Trophoblast cell (in vitro differentiated cells and primary cell): Measurements from ENCODE around the gene PITX2.

Experiments
- DNase-seq, 2 donors: peaks; one replicate each; pipeline ENCODE4 v3.0.0-alpha.2; 2016
- H2AFZ ChIP-seq: 2 replicates; pipeline ENCODE4 v1.6.1; 2013; ENCODE audit warnings: low read length, moderate library complexity, mild to moderate bottlenecking; ENCODE audit not compliant: insufficient read depth, poor library complexity
- H2AK5ac ChIP-seq: 2 replicates; pipeline ENCODE4 v1.6.1; 2013; ENCODE audit warnings: mild to moderate bottlenecking, low read length
- H2BK120ac ChIP-seq: 2 replicates; pipeline ENCODE4 v1.6.1; 2013; ENCODE audit warnings: low read length, mild to moderate bottlenecking, moderate library complexity; ENCODE audit not compliant: insufficient read depth, poor library complexity
- H2BK12ac ChIP-seq: 2 replicates; pipeline ENCODE4 v1.6.1; 2013; ENCODE audit warnings: mild to moderate bottlenecking, low read length, moderate library complexity
- H2BK5ac ChIP-seq: 2 replicates; pipeline ENCODE4 v1.6.1; 2013; ENCODE audit warnings: low read length, low read depth, moderate library complexity, mild to moderate bottlenecking; ENCODE audit not compliant: poor library complexity
- H3K14ac ChIP-seq: 2 replicates; pipeline ENCODE4 v1.6.1; 2013; ENCODE audit warnings: mild to moderate bottlenecking, low read length
- H3K18ac ChIP-seq: 2 replicates; pipeline ENCODE4 v1.6.1; 2013; ENCODE audit warnings: mild to moderate bottlenecking, low read length
- H3K23ac ChIP-seq: 2 replicates; pipeline ENCODE4 v1.6.1; 2013; ENCODE audit warnings: low read length
- H3K27ac ChIP-seq: 2 replicates; pipeline ENCODE4 v1.5.1; 2013; ENCODE audit warnings: low read depth, mild to moderate bottlenecking, inconsistent platforms, low read length, moderate library complexity
- H3K27me3 ChIP-seq: 2 replicates; pipeline ENCODE4 v1.6.1; 2013; ENCODE audit warnings: inconsistent platforms, mild to moderate bottlenecking, low read length, moderate library complexity; ENCODE audit not compliant: insufficient read depth
- H3K36me3 ChIP-seq, 2 experiments: 1 replicate in 1 of 2; 2 replicates in 1 of 2; pipeline ENCODE4 v1.6.1; 2013; ENCODE audit warnings: low read length in 2 of 2, mild to moderate bottlenecking in 2 of 2, moderate library complexity in 1 of 2; ENCODE audit not compliant: insufficient read depth in 2 of 2, control insufficient read depth in 1 of 2
- H3K4ac ChIP-seq: 2 replicates; pipeline ENCODE4 v1.6.1; 2013; ENCODE audit warnings: low read depth, mild to moderate bottlenecking, low read length, moderate library complexity
- H3K4me1 ChIP-seq, 2 experiments: 1 replicate in 1 of 2; 2 replicates in 1 of 2; pipeline ENCODE4 v1.6.1; 2013; ENCODE audit warnings: low read length in 2 of 2, mild to moderate bottlenecking in 2 of 2, moderate library complexity in 1 of 2; ENCODE audit not compliant: insufficient read depth in 2 of 2, control insufficient read depth in 1 of 2
- H3K4me2 ChIP-seq: 2 replicates; pipeline ENCODE4 v1.6.1; 2013; ENCODE audit warnings: inconsistent platforms, mild to moderate bottlenecking, low read length, moderate library complexity
- H3K4me3 ChIP-seq: 2 replicates; pipeline ENCODE4 v1.5.1; 2013; ENCODE audit warnings: mild to moderate bottlenecking, low read depth, low read length, inconsistent platforms
- H3K79me1 ChIP-seq: one replicate; pipeline ENCODE4 v1.6.1; 2013; ENCODE audit warnings: low read length
- H3K79me2 ChIP-seq: 2 replicates; pipeline ENCODE4 v1.6.1; 2013; ENCODE audit warnings: low read length, mild to moderate bottlenecking; ENCODE audit not compliant: control insufficient read depth, insufficient read depth, poor library complexity
- H3K9ac ChIP-seq: 2 replicates; pipeline ENCODE4 v1.6.1; 2013; ENCODE audit warnings: mild to moderate bottlenecking, low read length
- H3K9me3 ChIP-seq: 2 replicates; pipeline ENCODE4 v1.6.1; 2013; ENCODE audit warnings: low read depth, mild to moderate bottlenecking, control low read depth, inconsistent platforms, low read length; ENCODE audit not compliant: insufficient read depth
- H4K12ac ChIP-seq: 2 replicates; pipeline ENCODE4 v1.6.1; 2013; ENCODE audit warnings: low read depth, mild to moderate bottlenecking, low read length, moderate library complexity
- H4K8ac ChIP-seq: 2 replicates; pipeline ENCODE4 v1.6.1; 2013; ENCODE audit warnings: low read depth, mild to moderate bottlenecking, low read length, moderate library complexity
- H4K91ac ChIP-seq: one replicate; pipeline ENCODE4 v1.6.1; 2013; ENCODE audit warnings: low read depth, mild to moderate bottlenecking, low read length, moderate library complexity
- WGBS: extraction: QIAGEN DNeasy Blood & Tissue Kit; methylation state at CpG from one replicate; pipeline ENCODE4 v1.1.7; 2013; ENCODE audit warnings: missing lambda C conversion rate; ENCODE audit not compliant: insufficient read length, insufficient coverage; ENCODE audit errors: extremely low coverage; 5-methylcytosine and 5-hydroxymethylcytosine counted together

The PITX2 gene

GRCh38 chr4:110617075-110617640, 5.7 kb downstream of the PITX2 start:
- Histone ChIP-seq H3K4me2 (no peak overlapping the region), H3K79me1 (no peaks in the 10 kb centered on the region), H4K8ac (no peak overlapping the region), H3K9me3 (peaks cover 9% of the 10 kb centered on the region), H3K18ac (no peak overlapping the region), H2AK5ac (no peak overlapping the region), H3K4me3 (no peak overlapping the region), H3K79me2 (no peaks in the 10 kb centered on the region), H3K4me1 (peaks cover 18% of the 10 kb centered on the region in 2 experiments), H4K91ac (no peak overlapping the region), H2BK5ac (no peak overlapping the region), H3K27me3 (peaks cover 71% of the 10 kb centered on the region), H2BK120ac (no peak overlapping the region), H3K4ac (no peak overlapping the region), H2AFZ (no peak overlapping the region), H3K9ac (no peak overlapping the region), H2BK12ac (no peak overlapping the region), H3K14ac (no peak overlapping the region), H3K36me3 (no peaks in the 10 kb centered on the region), H3K23ac (no peak overlapping the region), H3K27ac (no peak overlapping the region), H4K12ac (no peak overlapping the region)
- no peak for DNase-seq
- WGBS: no CpG with 5 or more reads among the region's 2 CpGs

- no peak overlapping the region for H2BK5ac ChIP-seq
- H2AK5ac ChIP-seq: no peak overlapping the region
- no CpG with 5 or more reads among the region's 17 CpGs for WGBS
Measured at GRCh38 chr4:110616238-110617074, 6.4 kb downstream of the PITX2 start.

GRCh38 chr4:110615353-110616237, 7.3 kb downstream of the PITX2 start:
- Histone ChIP-seq H3K27me3 (peaks cover 74% of the 10 kb centered on the region), H2BK5ac (no peak overlapping the region), H3K23ac (no peak overlapping the region), H3K36me3 (no peaks in the 10 kb centered on the region), H3K79me1 (no peaks in the 10 kb centered on the region), H4K12ac (no peak overlapping the region), H3K4me1 (peaks cover 16 to 17% of the 10 kb centered on the region in 2 experiments), H3K9ac (no peak overlapping the region), H2AK5ac (no peak overlapping the region), H2BK120ac (no peak overlapping the region), H3K18ac (no peak overlapping the region), H3K4ac (no peak overlapping the region), H3K4me3 (no peak overlapping the region), H3K9me3 (peaks cover 9% of the 10 kb centered on the region), H3K4me2 (no peak overlapping the region), H4K91ac (no peak overlapping the region), H4K8ac (no peak overlapping the region), H2BK12ac (no peak overlapping the region), H3K27ac (no peak overlapping the region), H3K14ac (no peak overlapping the region), H2AFZ (no peak overlapping the region), H3K79me2 (no peaks in the 10 kb centered on the region)
- WGBS: no CpG with 5 or more reads among the region's 38 CpGs
- DNase-seq: no peak

More at GRCh38 chr4:110616238-110617074, 6.4 kb downstream of the PITX2 start:
- no peak overlapping the region for H3K9ac ChIP-seq
- H3K36me3 ChIP-seq: no peaks in the 10 kb centered on the region
- H3K4me1 ChIP-seq: peaks cover 14 to 16% of the 10 kb centered on the region in 2 experiments
- no peak overlapping the region for H4K12ac ChIP-seq
- no peaks in the 10 kb centered on the region for H3K79me1 ChIP-seq
- H3K27me3 ChIP-seq: peaks cover 71% of the 10 kb centered on the region
- H4K91ac ChIP-seq: no peak overlapping the region
- DNase-seq: no peak
- H2AFZ ChIP-seq: no peak overlapping the region
- H3K27ac ChIP-seq: no peak overlapping the region
- no peak overlapping the region for H4K8ac ChIP-seq
- no peak overlapping the region for H2BK120ac ChIP-seq
- no peaks in the 10 kb centered on the region for H3K79me2 ChIP-seq
- H3K9me3 ChIP-seq: peaks cover 10% of the 10 kb centered on the region
- H3K14ac ChIP-seq: no peak overlapping the region
- H3K4me3 ChIP-seq: no peak overlapping the region
- H3K4me2 ChIP-seq: no peak overlapping the region
- H3K18ac ChIP-seq: no peak overlapping the region
- no peak overlapping the region for H3K4ac ChIP-seq
- no peak overlapping the region for H3K23ac ChIP-seq
- no peak overlapping the region for H2BK12ac ChIP-seq

GRCh38 chr4:110614976-110615352, 7.9 kb downstream of the PITX2 start:
- no peak overlapping the region for H3K23ac ChIP-seq
- no peak overlapping the region for H3K9ac ChIP-seq
- no peak overlapping the region for H4K91ac ChIP-seq
- H3K79me1 ChIP-seq: no peaks in the 10 kb centered on the region
- H3K79me2 ChIP-seq: no peaks in the 10 kb centered on the region
- no peak overlapping the region for H2AFZ ChIP-seq
- H3K27ac ChIP-seq: no peak overlapping the region
- no peak overlapping the region for H3K4me2 ChIP-seq
- H2AK5ac ChIP-seq: no peak overlapping the region
- H4K8ac ChIP-seq: no peak overlapping the region
- H3K9me3 ChIP-seq: peaks cover 9% of the 10 kb centered on the region
- H3K4ac ChIP-seq: no peak overlapping the region
- H3K18ac ChIP-seq: no peak overlapping the region
- H3K14ac ChIP-seq: no peak overlapping the region
- no peak overlapping the region for H2BK12ac ChIP-seq
- H3K4me1 ChIP-seq: peaks cover 16 to 18% of the 10 kb centered on the region in 2 experiments
- no peak overlapping the region for H2BK120ac ChIP-seq
- H3K4me3 ChIP-seq: no peak overlapping the region
- peaks cover 76% of the 10 kb centered on the region for H3K27me3 ChIP-seq
- DNase-seq: no peak
- WGBS: no CpG with 5 or more reads among the region's 19 CpGs
- H4K12ac ChIP-seq: no peak overlapping the region
- H3K36me3 ChIP-seq: no peaks in the 10 kb centered on the region
- H2BK5ac ChIP-seq: no peak overlapping the region
